HG03575 (cell line): ENCODE results near the gene SOCS7.

Experiments used
- ATAC-seq: cut with Tn5 transposase; IDR thresholded peaks from one replicate; pipeline ENCODE4 v1.9.1; 2021; ENCODE audit not compliant: unreplicated experiment, insufficient number of reproducible peaks, low FRiP score; ENCODE audit errors: extremely low read depth

SOCS7 gene

GRCh38 chr17:38416840-38417209, 65.2 kb downstream of the SOCS7 start:
- ATAC-seq: no peak

- no peak for ATAC-seq
These were observed 65.7 kb downstream of the SOCS7 start for GRCh38 chr17:38417210-38417951.

GRCh38 chr17:38418062-38418692, 66.5 kb downstream of the SOCS7 start:
- ATAC-seq: no peak

- ATAC-seq: no peak
These were observed 67.3 kb downstream of the SOCS7 start for GRCh38 chr17:38418693-38419507.

- no peak for ATAC-seq
These were observed 67.9 kb downstream of the SOCS7 start for GRCh38 chr17:38419508-38419981.

GRCh38 chr17:38420518-38420917, 68.9 kb downstream of the SOCS7 start:
- ATAC-seq: no peak

DNA sequence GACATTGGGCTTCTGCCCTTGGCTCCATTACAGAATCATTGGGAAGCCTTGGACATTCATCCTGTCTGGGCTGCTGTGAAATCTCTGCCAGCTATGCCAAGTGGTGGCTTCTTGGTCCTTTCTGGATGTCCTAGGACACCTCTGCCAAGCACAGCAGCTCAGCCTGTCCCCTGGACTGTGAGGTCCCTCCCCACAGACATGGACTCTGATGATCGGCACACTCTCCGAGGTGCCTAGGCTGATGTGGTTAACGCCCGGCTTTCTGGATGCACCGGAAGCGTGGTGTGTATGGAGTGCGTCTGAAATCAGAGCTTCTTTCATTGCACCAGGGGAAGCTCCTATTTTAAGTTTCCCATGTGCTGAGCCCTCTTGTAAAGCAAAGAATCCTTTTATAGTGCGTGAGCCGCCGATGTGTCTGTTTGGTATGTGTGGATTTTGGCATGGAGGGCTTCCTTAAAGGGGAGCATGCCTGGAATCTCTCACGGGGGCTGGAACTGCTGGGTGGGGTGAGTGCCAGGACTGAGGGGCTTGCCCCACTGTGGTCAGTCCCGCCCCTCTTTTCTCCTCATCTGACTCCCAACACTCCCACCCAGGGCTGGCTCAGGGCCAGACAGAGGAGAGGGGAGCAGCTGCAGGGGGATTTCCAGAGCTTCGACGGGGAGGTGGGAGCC, 69.7 kb downstream of the SOCS7 start:
- no peak for ATAC-seq

- ATAC-seq: no peak
These were observed 70.5 kb downstream of the SOCS7 start for GRCh38 chr17:38421871-38422827.

GRCh38 chr17:38424297-38424972, 72.8 kb downstream of the SOCS7 start:
- no peak for ATAC-seq

- no peak for ATAC-seq
These were observed 73.4 kb downstream of the SOCS7 start for GRCh38 chr17:38425031-38425430.

DNA sequence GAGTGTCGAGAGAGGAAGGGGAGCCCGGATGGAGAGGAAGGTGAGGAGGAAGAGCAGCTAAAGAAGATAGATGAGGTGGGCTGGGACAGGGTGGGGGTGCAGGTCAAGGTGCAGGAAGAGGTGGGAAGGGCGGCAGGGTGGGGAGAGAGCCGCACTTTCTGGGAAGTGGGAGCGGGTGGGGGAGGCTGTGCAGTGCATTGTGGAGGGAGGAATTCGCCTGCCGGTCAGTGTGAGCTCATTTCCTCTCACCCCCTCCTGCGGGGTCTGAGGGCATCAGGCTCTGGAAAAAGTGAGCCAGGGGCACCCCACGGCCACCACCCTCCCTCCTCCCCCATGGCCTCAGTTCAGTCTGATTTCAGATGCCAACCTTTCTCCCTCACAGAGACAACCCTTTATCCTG, 74.1 kb downstream of the SOCS7 start:
- no peak for ATAC-seq

- ATAC-seq: no peak
These were observed 74.8 kb downstream of the SOCS7 start for GRCh38 chr17:38426441-38426840.

GRCh38 chr17:38427160-38427949, 75.7 kb downstream of the SOCS7 start:
- ATAC-seq: no peak

GRCh38 chr17:38428112-38428642, 76.5 kb downstream of the SOCS7 start, which contains the start of gene ARHGAP23:
Gene ARHGAP23, plus strand, starts transcription at chr17:38428464. Its CDS starts 22 bp downstream, at chr17:38428486.
- ATAC-seq: no peak

DNA sequence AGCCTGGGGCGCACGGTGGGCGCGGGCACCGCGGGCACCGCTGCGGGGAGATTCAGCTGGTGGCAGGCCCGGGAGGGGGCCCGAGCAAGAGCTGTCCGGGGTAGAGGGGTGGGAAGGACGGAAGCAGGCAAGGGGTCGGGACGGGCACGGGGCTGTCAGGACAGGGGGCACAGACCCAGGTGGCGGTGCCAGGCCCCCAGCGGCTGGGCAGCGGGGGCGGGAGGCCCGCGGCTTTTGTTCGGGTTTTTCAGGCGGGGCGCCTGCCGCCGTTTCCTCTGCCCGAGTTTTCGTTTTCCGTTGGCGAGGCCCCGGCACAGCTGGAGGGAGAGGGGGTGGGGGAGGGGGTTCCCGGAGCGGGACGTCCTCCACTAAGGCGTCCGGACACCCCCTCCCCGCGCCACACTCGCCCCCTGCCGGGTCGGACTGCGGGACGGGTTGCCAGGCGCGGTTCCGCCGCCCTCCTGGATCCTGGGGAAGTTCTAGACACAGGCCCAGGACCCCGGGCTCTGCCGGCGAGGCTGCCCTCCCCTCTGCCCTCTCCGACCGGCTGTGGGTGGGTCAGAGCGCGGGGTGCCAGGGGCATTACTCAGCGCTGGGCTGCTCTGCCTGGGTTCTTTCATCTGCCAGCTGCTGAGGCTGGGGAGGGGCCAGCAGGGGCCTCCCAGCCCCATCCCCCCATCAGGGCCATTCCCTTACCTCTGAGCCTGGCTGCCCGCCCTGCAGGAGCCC, 77.2 kb downstream of the SOCS7 start:
- no peak for ATAC-seq

DNA sequence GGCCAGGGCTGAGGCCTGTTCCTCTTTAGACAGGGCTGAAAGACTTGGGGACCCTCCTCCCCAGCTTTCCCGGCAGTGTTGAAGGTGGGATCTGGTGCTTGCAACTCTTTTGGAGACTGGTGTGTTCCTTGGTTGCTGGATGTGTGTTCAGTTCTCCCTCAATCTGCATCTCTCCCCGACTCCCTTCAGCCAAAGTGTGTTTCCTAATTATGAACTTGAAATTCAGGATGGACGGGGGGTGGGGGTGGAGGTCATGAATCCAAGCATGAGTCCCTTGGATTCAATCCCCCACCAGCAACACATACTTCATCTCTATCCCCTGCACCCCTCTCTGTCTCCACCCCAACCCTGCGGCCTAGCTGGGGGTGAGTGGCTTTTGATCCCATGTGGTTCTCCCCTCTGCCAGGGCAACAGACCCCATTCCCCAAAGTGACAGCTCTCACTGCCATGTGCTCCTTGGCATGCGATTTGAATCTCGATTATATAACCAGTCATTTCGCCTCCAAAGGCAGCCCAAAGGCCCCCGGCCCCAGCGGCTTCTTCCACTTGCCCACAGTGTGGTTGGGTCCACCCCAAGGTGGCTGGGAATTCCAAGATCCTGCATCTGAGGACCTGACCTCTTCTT, 77.9 kb downstream of the SOCS7 start:
- no peak for ATAC-seq
